PFSK-1 (cell line): ENCODE measurements around the gene SDK1.

Source experiments
- FOXP2 ChIP-seq: optimal IDR thresholded peaks from 2 replicates; pipeline ENCODE3; 2011; ENCODE audit warnings: borderline replicate concordance, control low read depth, inconsistent platforms; ENCODE audit not compliant: insufficient read depth; ENCODE audit errors: extremely low read length, extremely low read depth
- POLR2AphosphoS5 ChIP-seq: IDR thresholded peaks from 2 replicates; pipeline ENCODE4 v1.6.1; 2012; ENCODE audit warnings: low read depth, mild to moderate bottlenecking, control low read depth, low read length, moderate library complexity
- REST ChIP-seq, 2 experiments: IDR thresholded peaks; 2 replicates each; pipeline versions ENCODE4 v1.6.1 to v1.8.0; 2011 to 2012; ENCODE audit warnings: low read depth in 2 of 2, low read length in 2 of 2, control low read depth in 1 of 2, inconsistent platforms in 1 of 2, mild to moderate bottlenecking in 1 of 2, moderate library complexity in 1 of 2; ENCODE audit not compliant: insufficient read depth in 1 of 2
- SIN3A ChIP-seq: IDR thresholded peaks from 2 replicates; pipeline ENCODE4 v1.6.1; 2012; ENCODE audit warnings: mild to moderate bottlenecking, low read length, moderate library complexity, borderline replicate concordance; ENCODE audit not compliant: insufficient read depth
- TAF1 ChIP-seq: IDR thresholded peaks from 2 replicates; pipeline ENCODE4 v1.6.1; 2012; ENCODE audit warnings: low read length, control low read depth, borderline replicate concordance; ENCODE audit not compliant: insufficient read depth

The SDK1 gene

GRCh38 chr7:3482147-3482921, 181.3 kb downstream of the SDK1 start:
- TF ChIP-seq TAF1, result no peak
- no peak for TF ChIP-seq FOXP2
- no peak for TF ChIP-seq SIN3A
- TF ChIP-seq REST (IDR thresholded peaks at IDR 0.05; ENCODE audit: insufficient read depth in 1 of 2, low read depth in 2 of 2, low read length in 2 of 2), result no peak
- TF ChIP-seq POLR2AphosphoS5, result no peak

DNA sequence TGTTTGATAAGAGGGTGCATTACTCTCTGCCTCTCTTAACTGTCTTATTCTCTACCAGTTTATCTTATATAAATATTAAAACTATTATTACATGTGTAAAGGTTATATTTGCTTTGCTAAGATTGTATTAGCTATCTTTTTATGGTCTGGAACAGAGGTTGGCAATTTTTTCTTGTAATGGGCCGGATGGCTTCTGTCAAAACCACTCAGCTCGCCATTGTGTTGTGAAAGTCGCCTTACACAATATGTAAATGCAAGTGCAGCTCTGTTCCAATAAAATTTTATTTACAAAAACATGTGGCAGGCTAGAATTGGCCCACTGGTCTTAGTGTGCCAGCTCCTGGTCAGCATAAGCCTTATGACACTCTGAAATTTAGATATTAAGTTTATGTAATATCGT, 185.8 kb downstream of the SDK1 start:
- TF ChIP-seq POLR2AphosphoS5, result no peak
- TF ChIP-seq FOXP2, result no peak
- TF ChIP-seq TAF1, result no peak
- no peak for TF ChIP-seq REST (IDR thresholded peaks at IDR 0.05; ENCODE audit: insufficient read depth in 1 of 2, low read depth in 2 of 2, low read length in 2 of 2)
- TF ChIP-seq SIN3A, result no peak

GRCh38 chr7:3488829-3489228, 187.8 kb downstream of the SDK1 start:
- no peak for TF ChIP-seq FOXP2
- TF ChIP-seq SIN3A, result no peak
- TF ChIP-seq POLR2AphosphoS5, result no peak
- no peak for TF ChIP-seq TAF1
- TF ChIP-seq REST (IDR thresholded peaks at IDR 0.05; ENCODE audit: insufficient read depth in 1 of 2, low read depth in 2 of 2, low read length in 2 of 2), result no peak

GRCh38 chr7:3493499-3493898, 192.4 kb downstream of the SDK1 start:
- TF ChIP-seq TAF1 (no peak), FOXP2 (no peak), POLR2AphosphoS5 (no peak), SIN3A (no peak), REST (IDR thresholded peaks at IDR 0.05; ENCODE audit: insufficient read depth in 1 of 2, low read depth in 2 of 2, low read length in 2 of 2) (no peak)

DNA sequence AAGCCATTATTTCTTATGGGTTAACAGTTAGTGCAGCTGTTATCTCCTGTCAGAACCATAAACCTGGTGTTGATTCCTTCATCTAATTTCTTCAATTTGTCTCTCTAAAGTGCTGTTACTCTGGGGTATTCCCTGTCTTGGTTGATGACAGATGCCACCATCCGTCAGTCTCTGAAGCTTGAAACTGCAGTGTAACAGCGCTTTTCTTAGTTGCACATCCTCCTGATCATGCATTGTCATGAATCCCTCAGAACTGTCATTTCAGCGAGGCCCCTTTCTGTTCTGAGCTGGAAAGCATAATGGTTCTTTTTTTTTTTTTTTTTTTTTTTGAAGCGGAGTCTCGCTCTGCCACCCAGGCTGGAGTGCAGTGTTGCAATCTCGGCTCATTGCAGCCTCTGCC, 193.9 kb downstream of the SDK1 start:
- no peak for TF ChIP-seq FOXP2
- no peak for TF ChIP-seq POLR2AphosphoS5
- TF ChIP-seq REST (IDR thresholded peaks at IDR 0.05; ENCODE audit: insufficient read depth in 1 of 2, low read depth in 2 of 2, low read length in 2 of 2), result no peak
- no peak for TF ChIP-seq TAF1
- TF ChIP-seq SIN3A, result no peak
